Measurements from ENCODE around the gene ARHGAP44. TPM values are rescaled to one million over a fixed set of nuclear protein-coding genes. Genes with fewer than 3 reads are reported as not detected.

The ARHGAP44 gene
- total and polyA plus RNA-seq, 2 of the 8 experiments (the other 6 are each of a cell fraction or from before 2014, with no cell fraction given), result 6.2 to 22.2 TPM

DNA sequence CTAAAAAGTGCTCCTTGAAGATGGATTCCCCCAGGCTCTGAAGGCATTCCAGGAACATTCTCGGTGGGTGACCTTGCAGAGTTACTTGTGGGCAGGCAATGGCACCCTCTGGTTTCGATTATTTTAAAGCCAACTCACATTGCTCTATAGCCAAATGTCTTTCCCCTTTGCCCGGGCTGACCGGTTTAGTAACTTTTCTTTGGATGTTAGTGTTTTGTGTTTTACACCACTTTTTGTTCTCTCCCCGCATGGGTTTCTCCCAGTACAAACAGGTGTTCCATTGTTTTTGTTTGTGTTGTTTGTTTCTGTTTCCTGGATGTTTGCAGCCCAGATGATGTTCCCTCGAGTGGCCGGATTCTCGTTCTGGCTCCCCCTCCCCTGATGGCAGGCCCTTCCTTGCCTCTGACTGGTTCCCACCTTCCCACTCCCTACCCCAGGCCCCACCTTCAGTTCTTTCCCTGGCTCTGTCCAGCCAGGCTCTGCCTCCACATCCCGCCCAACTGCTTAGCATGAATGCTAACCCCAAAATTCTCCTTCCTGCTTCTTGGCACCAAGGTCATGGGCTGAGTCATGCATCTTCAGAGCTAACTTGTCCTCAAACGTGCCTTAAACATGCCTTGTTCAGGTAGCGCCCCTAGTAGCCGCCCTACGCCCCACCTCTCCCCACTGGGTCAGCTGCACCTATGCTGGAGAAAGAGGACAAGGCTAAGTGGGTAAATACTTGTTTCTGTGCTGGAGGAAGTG, 187.9 kb downstream of the ARHGAP44 start (continued):
- TF ChIP-seq JUN (IDR thresholded peaks at IDR 0.05; ENCODE audit: low read depth, low read length) (no peak), RFX5 (IDR thresholded peaks at IDR 0.05; ENCODE audit: borderline replicate concordance, low read depth, low read length) (no peak), YY1 (IDR thresholded peaks at IDR 0.05; ENCODE audit: low read depth, low read length) (no peak), SIN3A (conservative IDR thresholded peaks at IDR 0.05 in 1 of 2, IDR thresholded peaks at IDR 0.05 in 1 of 2; ENCODE audit: low read depth in 1 of 2, low read length in 2 of 2) (0 out of 4 replicates have a peak, but pooled peaks of 1 of the 2 experiments have one; percentile 21), MAFK (IDR thresholded peaks at IDR 0.05; ENCODE audit: low read depth, low read length) (no peak), CHD2 (IDR thresholded peaks at IDR 0.05; ENCODE audit: low read length) (no peak), POLR2A (IDR thresholded peaks at IDR 0.05; ENCODE audit: control extremely low read depth in 1 of 2, low read depth in 2 of 2, low read length in 2 of 2) (0 out of 3 replicates have a peak, but pooled peaks of 1 of the 2 experiments have one; percentile 20), TEAD4 (IDR thresholded peaks at IDR 0.05; ENCODE audit: low read depth, low read length) (no peak), BCL11A (IDR thresholded peaks at IDR 0.05; ENCODE audit: low read depth in 2 of 2, low read length in 2 of 2) (no peak), SRF (IDR thresholded peaks at IDR 0.05; ENCODE audit: low read depth, low read length) (no peak), EP300 (IDR thresholded peaks at IDR 0.05; ENCODE audit: borderline replicate concordance in 1 of 2, low read depth in 2 of 2, low read length in 2 of 2) (no peak), NANOG (IDR thresholded peaks at IDR 0.05; ENCODE audit: insufficient read depth, low read depth, low read length, poor library complexity, severe bottlenecking) (no peak), NRF1 (IDR thresholded peaks at IDR 0.05; ENCODE audit: low read depth, low read length) (no peak), RNF2 (IDR thresholded peaks at IDR 0.05; ENCODE audit: borderline replicate concordance, low read depth, low read length, missing control alignments, poor library complexity, severe bottlenecking) (no peak), RAD21 (IDR thresholded peaks at IDR 0.05 in 1 of 2, conservative IDR thresholded peaks at IDR 0.05 in 1 of 2; ENCODE audit: low read depth in 2 of 2, low read length in 2 of 2) (no peak; a peak in 1 of 4 replicates), HDAC2 (IDR thresholded peaks at IDR 0.05; ENCODE audit: borderline replicate concordance in 1 of 2, low read depth in 2 of 2, low read length in 2 of 2) (no peak)
- TF ChIP-seq, protein P1, sequence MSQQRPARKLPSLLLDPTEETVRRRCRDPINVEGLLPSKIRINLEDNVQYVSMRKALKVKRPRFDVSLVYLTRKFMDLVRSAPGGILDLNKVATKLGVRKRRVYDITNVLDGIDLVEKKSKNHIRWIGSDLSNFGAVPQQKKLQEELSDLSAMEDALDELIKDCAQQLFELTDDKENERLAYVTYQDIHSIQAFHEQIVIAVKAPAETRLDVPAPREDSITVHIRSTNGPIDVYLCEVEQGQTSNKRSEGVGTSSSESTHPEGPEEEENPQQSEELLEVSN (IDR thresholded peaks at IDR 0.05), result peak; percentile 60
- TF ChIP-seq, protein P2, sequence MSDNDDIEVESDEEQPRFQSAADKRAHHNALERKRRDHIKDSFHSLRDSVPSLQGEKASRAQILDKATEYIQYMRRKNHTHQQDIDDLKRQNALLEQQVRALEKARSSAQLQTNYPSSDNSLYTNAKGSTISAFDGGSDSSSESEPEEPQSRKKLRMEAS (IDR thresholded peaks at IDR 0.05), result 0 out of 2 replicates have a peak, but pooled peaks have one; percentile 24

Measured in H1 (cell line).